ENCODE data around the gene LMX1B.

Gene LMX1B

GRCh38 chr9:126682928-126683697 lies 69.4 kb downstream of the LMX1B start:
- Histone ChIP-seq H3K4me2 (no peak overlapping the region), H2AFZ (ENCODE audit: low read depth) (no peak overlapping the region), H3K79me2 (ENCODE audit: insufficient read depth, low read depth) (no peaks in the 10 kb centered on the region), H3K4me3 (IDR thresholded peaks at IDR 0.05; ENCODE audit: insufficient read depth, low read depth, low read length) (no peak overlapping the region), H3K4me1 (ENCODE audit: low read depth, poor library complexity, severe bottlenecking) (no peaks in the 10 kb centered on the region), H3K9ac (no peak overlapping the region), H4K20me1 (ENCODE audit: insufficient read depth) (no peaks in the 10 kb centered on the region), H3K36me3 (ENCODE audit: insufficient read depth) (no peaks in the 10 kb centered on the region), H3K27ac (no peak overlapping the region), H3K27me3 (ENCODE audit: insufficient read depth, low read depth) (peaks cover 46% of the 10 kb centered on the region)
- TF ChIP-seq CTCF (conservative IDR thresholded peaks at IDR 0.05; ENCODE audit: low read depth, low read length), result no peak

GRCh38 chr9:126683698-126684044 lies 69.9 kb downstream of the LMX1B start:
- Histone ChIP-seq H3K4me1 (ENCODE audit: low read depth, poor library complexity, severe bottlenecking) (no peaks in the 10 kb centered on the region), H3K4me2 (no peak overlapping the region), H3K27me3 (ENCODE audit: insufficient read depth, low read depth) (peaks cover 52% of the 10 kb centered on the region)

GRCh38 chr9:126684345-126684744 lies 70.6 kb downstream of the LMX1B start:
- no peaks in the 10 kb centered on the region for H4K20me1 ChIP-seq (ENCODE audit: insufficient read depth)

More at GRCh38 chr9:126683698-126684044, 69.9 kb downstream of the LMX1B start:
- Histone ChIP-seq H3K9ac (no peak overlapping the region), H3K4me3 (IDR thresholded peaks at IDR 0.05; ENCODE audit: insufficient read depth, low read depth, low read length) (no peak overlapping the region), H3K36me3 (ENCODE audit: insufficient read depth) (no peaks in the 10 kb centered on the region), H4K20me1 (ENCODE audit: insufficient read depth) (no peaks in the 10 kb centered on the region), H3K27ac (no peak overlapping the region), H3K79me2 (ENCODE audit: insufficient read depth, low read depth) (no peaks in the 10 kb centered on the region), H2AFZ (ENCODE audit: low read depth) (no peak overlapping the region)
- TF ChIP-seq CTCF (conservative IDR thresholded peaks at IDR 0.05; ENCODE audit: low read depth, low read length), result no peak

GRCh38 chr9:126684965-126685465 lies 71.3 kb downstream of the LMX1B start:
- Histone ChIP-seq H3K79me2 (ENCODE audit: insufficient read depth, low read depth) (no peaks in the 10 kb centered on the region), H3K4me1 (ENCODE audit: low read depth, poor library complexity, severe bottlenecking) (no peaks in the 10 kb centered on the region), H3K27me3 (ENCODE audit: insufficient read depth, low read depth) (peaks cover 60% of the 10 kb centered on the region), H3K4me2 (no peak overlapping the region), H3K4me3 (IDR thresholded peaks at IDR 0.05; ENCODE audit: insufficient read depth, low read depth, low read length) (no peak overlapping the region), H3K9ac (no peak overlapping the region), H4K20me1 (ENCODE audit: insufficient read depth) (no peaks in the 10 kb centered on the region), H3K36me3 (ENCODE audit: insufficient read depth) (no peaks in the 10 kb centered on the region), H2AFZ (ENCODE audit: low read depth) (no peak overlapping the region), H3K27ac (no peak overlapping the region)
- no peak for TF ChIP-seq CTCF (conservative IDR thresholded peaks at IDR 0.05; ENCODE audit: low read depth, low read length)

More at GRCh38 chr9:126684345-126684744, 70.6 kb downstream of the LMX1B start:
- H3K4me2 ChIP-seq, result no peak overlapping the region
- H3K36me3 ChIP-seq (ENCODE audit: insufficient read depth), result no peaks in the 10 kb centered on the region
- no peak overlapping the region for H2AFZ ChIP-seq (ENCODE audit: low read depth)
- H3K9ac ChIP-seq, result no peak overlapping the region
- H3K79me2 ChIP-seq (ENCODE audit: insufficient read depth, low read depth), result no peaks in the 10 kb centered on the region
- no peaks in the 10 kb centered on the region for H3K4me1 ChIP-seq (ENCODE audit: low read depth, poor library complexity, severe bottlenecking)
- no peak overlapping the region for H3K4me3 ChIP-seq (IDR thresholded peaks at IDR 0.05; ENCODE audit: insufficient read depth, low read depth, low read length)
- peaks cover 59% of the 10 kb centered on the region for H3K27me3 ChIP-seq (ENCODE audit: insufficient read depth, low read depth)
- no peak overlapping the region for H3K27ac ChIP-seq
- no peak for TF ChIP-seq CTCF (conservative IDR thresholded peaks at IDR 0.05; ENCODE audit: low read depth, low read length)
